Parathyroid adenoma (tissue), 2 donors: ENCODE results near the gene MBIP.

Experiments used
- H2AFZ ChIP-seq: fragments of 300-600 bp; sonication (generic); one replicate; pipeline ENCODE4 v1.7.0; 2017; ENCODE audit warnings: antibody characterized with exemption, mild to moderate bottlenecking
- H3K27ac ChIP-seq: fragments of 300-600 bp; sonication (generic); one replicate; pipeline ENCODE4 v1.7.0; 2017
- H3K27me3 ChIP-seq: fragments of 300-600 bp; sonication (generic); one replicate; pipeline ENCODE4 v1.7.0; 2017; ENCODE audit warnings: low read length; ENCODE audit not compliant: control insufficient read depth, insufficient read depth
- H3K36me3 ChIP-seq: fragments of 300-600 bp; sonication (generic); one replicate; pipeline ENCODE4 v1.7.0; 2017; ENCODE audit warnings: low read length; ENCODE audit not compliant: control insufficient read depth, insufficient read depth
- H3K4me1 ChIP-seq: fragments of 300-600 bp; sonication (generic); one replicate; pipeline ENCODE4 v1.7.0; 2017; ENCODE audit warnings: control low read depth
- H3K4me2 ChIP-seq: fragments of 300-600 bp; sonication (generic); one replicate; pipeline ENCODE4 v1.7.0; 2017; ENCODE audit warnings: low read length
- H3K4me3 ChIP-seq: fragments of 300-600 bp; sonication (generic); one replicate; pipeline ENCODE4 v1.7.0; 2017; ENCODE audit warnings: low read depth, low read length
- H3K79me2 ChIP-seq: fragments of 300-600 bp; sonication (generic); one replicate; pipeline ENCODE4 v1.7.0; 2017; ENCODE audit warnings: control low read depth
- H3K9ac ChIP-seq: fragments of 300-600 bp; sonication (generic); one replicate; pipeline ENCODE4 v1.7.0; 2017; ENCODE audit warnings: mild to moderate bottlenecking
- H3K9me3 ChIP-seq: fragments of 300-600 bp; sonication (generic); one replicate; pipeline ENCODE4 v1.7.0; 2017; ENCODE audit warnings: low read length; ENCODE audit not compliant: control insufficient read depth
- CTCF ChIP-seq: fragments of 300-600 bp; sonication (generic); IDR thresholded peaks from one replicate; pipeline ENCODE4 v1.7.0; 2017; ENCODE audit warnings: antibody characterized with exemption, mild to moderate bottlenecking
- donor health status: primary hyperparathyroidism.

Gene MBIP

DNA sequence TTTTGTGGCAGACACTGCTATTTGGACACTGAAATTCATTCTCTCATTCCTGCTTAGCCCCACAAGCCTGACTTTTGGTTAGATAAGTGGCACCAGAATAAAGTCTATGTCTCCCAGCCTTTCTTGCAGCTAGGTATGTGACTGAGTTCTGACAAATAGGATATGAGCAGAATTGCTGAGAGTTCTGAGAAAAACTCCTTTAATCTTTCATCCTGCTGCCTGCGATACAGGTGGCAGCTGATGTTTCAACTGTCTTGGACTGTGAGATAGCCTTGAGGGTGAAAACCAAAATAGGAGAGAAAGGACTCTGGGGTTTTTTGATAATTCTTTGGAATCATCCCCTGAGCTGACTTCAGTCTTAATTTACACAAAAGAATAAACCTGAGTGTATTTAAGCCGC is 55.8 kb downstream of the MBIP start:
- H3K9me3 ChIP-seq: no peaks in the 10 kb centered on the region
- no peak overlapping the region for H2AFZ ChIP-seq
- H3K27me3 ChIP-seq: no peaks in the 10 kb centered on the region
- no peak overlapping the region for H3K9ac ChIP-seq
- no peak for TF ChIP-seq CTCF
- no peaks in the 10 kb centered on the region for H3K4me1 ChIP-seq
- no peak overlapping the region for H3K4me3 ChIP-seq
- no peak overlapping the region for H3K27ac ChIP-seq
- no peaks in the 10 kb centered on the region for H3K79me2 ChIP-seq
- H3K4me2 ChIP-seq: no peak overlapping the region
- no peaks in the 10 kb centered on the region for H3K36me3 ChIP-seq

- Histone ChIP-seq H3K4me3 (no peak overlapping the region), H3K27ac (no peak overlapping the region), H3K36me3 (no peaks in the 10 kb centered on the region), H3K9ac (no peak overlapping the region), H3K27me3 (no peaks in the 10 kb centered on the region), H3K9me3 (no peaks in the 10 kb centered on the region), H3K4me2 (no peak overlapping the region), H2AFZ (no peak overlapping the region), H3K79me2 (no peaks in the 10 kb centered on the region), H3K4me1 (no peaks in the 10 kb centered on the region)
- TF ChIP-seq CTCF: no peak
These were observed 56.3 kb downstream of the MBIP start for GRCh38 chr14:36264107-36264506.

DNA sequence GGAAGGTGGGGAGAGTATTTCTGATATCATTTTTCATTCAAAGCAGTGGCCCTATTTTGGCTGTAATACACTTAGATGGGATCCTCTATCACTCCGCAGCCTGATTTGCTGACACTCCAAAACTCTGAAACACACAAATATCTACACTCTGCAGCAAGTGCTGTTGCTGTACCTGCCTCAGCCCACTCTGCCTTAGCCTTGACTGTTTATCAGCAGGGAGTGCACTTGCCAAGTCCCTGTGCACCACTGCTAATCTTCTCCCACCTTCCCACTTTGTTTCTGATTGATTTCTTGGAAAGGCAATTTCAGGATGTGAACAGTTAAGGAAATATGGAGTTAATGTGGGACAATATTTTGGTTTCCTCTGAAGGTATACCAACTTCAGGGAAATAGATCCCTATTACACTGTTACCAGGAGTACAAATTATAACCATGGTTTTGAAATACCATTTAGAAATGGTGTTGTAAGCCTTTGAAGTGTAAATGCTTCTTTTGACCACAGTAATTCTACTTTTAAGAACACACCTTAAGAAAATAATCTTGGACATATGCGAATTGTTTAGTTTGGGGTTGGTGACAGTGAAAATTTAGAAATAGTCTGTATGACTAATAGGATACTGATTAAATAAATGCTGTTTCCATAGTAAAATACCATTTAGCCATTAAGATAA is 59.3 kb downstream of the MBIP start:
- Histone ChIP-seq H3K79me2 (no peaks in the 10 kb centered on the region), H3K4me1 (no peaks in the 10 kb centered on the region), H3K27me3 (no peaks in the 10 kb centered on the region), H3K4me2 (no peak overlapping the region), H2AFZ (no peak overlapping the region), H3K9ac (no peak overlapping the region), H3K27ac (no peak overlapping the region), H3K36me3 (no peaks in the 10 kb centered on the region), H3K9me3 (no peaks in the 10 kb centered on the region), H3K4me3 (no peak overlapping the region)
- TF ChIP-seq CTCF: no peak

GRCh38 chr14:36258241-36258640 is 62.2 kb downstream of the MBIP start:
- no peak for TF ChIP-seq CTCF
- H2AFZ ChIP-seq: no peak overlapping the region
- no peaks in the 10 kb centered on the region for H3K4me1 ChIP-seq

DNA sequence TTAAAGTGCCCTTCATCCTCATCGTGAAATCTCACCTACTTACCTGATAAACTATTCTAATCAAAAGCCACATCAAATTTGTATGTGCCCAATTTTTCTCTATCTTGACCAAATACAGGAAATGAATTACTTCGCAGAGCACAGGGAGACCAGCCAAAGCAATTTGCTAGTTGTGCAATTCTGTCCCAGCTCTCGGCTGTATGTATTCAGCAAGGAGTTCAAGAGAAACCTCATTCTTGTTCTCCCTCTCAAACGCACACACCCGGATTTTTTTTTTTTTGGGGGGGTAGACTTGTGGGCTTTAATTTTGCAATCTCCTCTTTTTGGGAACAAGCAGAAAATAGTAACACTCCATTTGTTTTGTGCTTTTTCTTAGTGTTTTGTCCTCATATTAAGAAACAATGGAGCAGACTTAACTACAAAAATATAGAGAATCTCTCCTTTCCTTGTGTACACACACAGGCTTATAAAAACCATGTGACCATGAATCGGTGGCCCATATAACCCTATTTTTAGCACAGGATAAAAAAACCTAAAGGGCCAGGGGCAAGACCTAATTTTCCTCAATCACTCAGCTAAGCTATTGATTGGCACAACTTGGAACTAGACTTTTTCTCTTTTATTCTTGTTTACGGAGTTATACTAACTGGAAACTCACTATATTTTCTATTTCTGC is 64.2 kb downstream of the MBIP start:
- no peaks in the 10 kb centered on the region for H3K4me1 ChIP-seq
- H3K9ac ChIP-seq: no peak overlapping the region
- H3K36me3 ChIP-seq: no peaks in the 10 kb centered on the region
- H2AFZ ChIP-seq: no peak overlapping the region
- H3K4me2 ChIP-seq: no peak overlapping the region
- no peak overlapping the region for H3K4me3 ChIP-seq
- no peaks in the 10 kb centered on the region for H3K9me3 ChIP-seq
- TF ChIP-seq CTCF: no peak
- H3K27ac ChIP-seq: no peak overlapping the region
- H3K27me3 ChIP-seq: no peaks in the 10 kb centered on the region
- no peaks in the 10 kb centered on the region for H3K79me2 ChIP-seq

More at GRCh38 chr14:36258241-36258640, 62.2 kb downstream of the MBIP start:
- no peak overlapping the region for H3K4me3 ChIP-seq
- no peaks in the 10 kb centered on the region for H3K79me2 ChIP-seq
- no peaks in the 10 kb centered on the region for H3K36me3 ChIP-seq
- H3K27ac ChIP-seq: no peak overlapping the region
- H3K9me3 ChIP-seq: no peaks in the 10 kb centered on the region
- no peak overlapping the region for H3K9ac ChIP-seq
- H3K27me3 ChIP-seq: no peaks in the 10 kb centered on the region
- H3K4me2 ChIP-seq: no peak overlapping the region
